ENCODE data around the gene FAIM. TPM values are rescaled to one million over a fixed set of nuclear protein-coding genes. Genes with fewer than 3 reads are reported as not detected.

Gene FAIM
- total and polyA plus RNA-seq, 2 experiments from 2014 or later: 12.0 to 29.7 TPM

GRCh38 chr3:138625707-138626365, 17.3 kb downstream of the FAIM start:
- peaks cover 2% of the 10 kb centered on the region for H3K27me3 Mint-ChIP-seq (ENCODE audit: insufficient read depth, low read depth, poor library complexity)
- no peak overlapping the region for H3K4me3 Mint-ChIP-seq
- Histone ChIP-seq H3K4me1 (ENCODE audit: insufficient read depth) (no peaks in the 10 kb centered on the region), H3F3A (replicated peaks; ENCODE audit: low read depth) (no peaks in the 10 kb centered on the region), H3K4me3 (no peak overlapping the region), H3K9me2 (ENCODE audit: insufficient read depth) (no peaks in the 10 kb centered on the region), H3K27me3 (ENCODE audit: insufficient read depth) (no peaks in the 10 kb centered on the region), H4K20me1 (replicated peaks; ENCODE audit: insufficient read depth) (no peaks in the 10 kb centered on the region), H3K4me2 (no peak overlapping the region), H2AFZ (no peak overlapping the region), H3K79me2 (replicated peaks; ENCODE audit: insufficient read depth) (no peaks in the 10 kb centered on the region), H3K36me3 (ENCODE audit: insufficient read depth) (no peaks in the 10 kb centered on the region), H3K27ac (ENCODE audit: low read depth) (no peak overlapping the region)
- TF ChIP-seq, protein P1, sequence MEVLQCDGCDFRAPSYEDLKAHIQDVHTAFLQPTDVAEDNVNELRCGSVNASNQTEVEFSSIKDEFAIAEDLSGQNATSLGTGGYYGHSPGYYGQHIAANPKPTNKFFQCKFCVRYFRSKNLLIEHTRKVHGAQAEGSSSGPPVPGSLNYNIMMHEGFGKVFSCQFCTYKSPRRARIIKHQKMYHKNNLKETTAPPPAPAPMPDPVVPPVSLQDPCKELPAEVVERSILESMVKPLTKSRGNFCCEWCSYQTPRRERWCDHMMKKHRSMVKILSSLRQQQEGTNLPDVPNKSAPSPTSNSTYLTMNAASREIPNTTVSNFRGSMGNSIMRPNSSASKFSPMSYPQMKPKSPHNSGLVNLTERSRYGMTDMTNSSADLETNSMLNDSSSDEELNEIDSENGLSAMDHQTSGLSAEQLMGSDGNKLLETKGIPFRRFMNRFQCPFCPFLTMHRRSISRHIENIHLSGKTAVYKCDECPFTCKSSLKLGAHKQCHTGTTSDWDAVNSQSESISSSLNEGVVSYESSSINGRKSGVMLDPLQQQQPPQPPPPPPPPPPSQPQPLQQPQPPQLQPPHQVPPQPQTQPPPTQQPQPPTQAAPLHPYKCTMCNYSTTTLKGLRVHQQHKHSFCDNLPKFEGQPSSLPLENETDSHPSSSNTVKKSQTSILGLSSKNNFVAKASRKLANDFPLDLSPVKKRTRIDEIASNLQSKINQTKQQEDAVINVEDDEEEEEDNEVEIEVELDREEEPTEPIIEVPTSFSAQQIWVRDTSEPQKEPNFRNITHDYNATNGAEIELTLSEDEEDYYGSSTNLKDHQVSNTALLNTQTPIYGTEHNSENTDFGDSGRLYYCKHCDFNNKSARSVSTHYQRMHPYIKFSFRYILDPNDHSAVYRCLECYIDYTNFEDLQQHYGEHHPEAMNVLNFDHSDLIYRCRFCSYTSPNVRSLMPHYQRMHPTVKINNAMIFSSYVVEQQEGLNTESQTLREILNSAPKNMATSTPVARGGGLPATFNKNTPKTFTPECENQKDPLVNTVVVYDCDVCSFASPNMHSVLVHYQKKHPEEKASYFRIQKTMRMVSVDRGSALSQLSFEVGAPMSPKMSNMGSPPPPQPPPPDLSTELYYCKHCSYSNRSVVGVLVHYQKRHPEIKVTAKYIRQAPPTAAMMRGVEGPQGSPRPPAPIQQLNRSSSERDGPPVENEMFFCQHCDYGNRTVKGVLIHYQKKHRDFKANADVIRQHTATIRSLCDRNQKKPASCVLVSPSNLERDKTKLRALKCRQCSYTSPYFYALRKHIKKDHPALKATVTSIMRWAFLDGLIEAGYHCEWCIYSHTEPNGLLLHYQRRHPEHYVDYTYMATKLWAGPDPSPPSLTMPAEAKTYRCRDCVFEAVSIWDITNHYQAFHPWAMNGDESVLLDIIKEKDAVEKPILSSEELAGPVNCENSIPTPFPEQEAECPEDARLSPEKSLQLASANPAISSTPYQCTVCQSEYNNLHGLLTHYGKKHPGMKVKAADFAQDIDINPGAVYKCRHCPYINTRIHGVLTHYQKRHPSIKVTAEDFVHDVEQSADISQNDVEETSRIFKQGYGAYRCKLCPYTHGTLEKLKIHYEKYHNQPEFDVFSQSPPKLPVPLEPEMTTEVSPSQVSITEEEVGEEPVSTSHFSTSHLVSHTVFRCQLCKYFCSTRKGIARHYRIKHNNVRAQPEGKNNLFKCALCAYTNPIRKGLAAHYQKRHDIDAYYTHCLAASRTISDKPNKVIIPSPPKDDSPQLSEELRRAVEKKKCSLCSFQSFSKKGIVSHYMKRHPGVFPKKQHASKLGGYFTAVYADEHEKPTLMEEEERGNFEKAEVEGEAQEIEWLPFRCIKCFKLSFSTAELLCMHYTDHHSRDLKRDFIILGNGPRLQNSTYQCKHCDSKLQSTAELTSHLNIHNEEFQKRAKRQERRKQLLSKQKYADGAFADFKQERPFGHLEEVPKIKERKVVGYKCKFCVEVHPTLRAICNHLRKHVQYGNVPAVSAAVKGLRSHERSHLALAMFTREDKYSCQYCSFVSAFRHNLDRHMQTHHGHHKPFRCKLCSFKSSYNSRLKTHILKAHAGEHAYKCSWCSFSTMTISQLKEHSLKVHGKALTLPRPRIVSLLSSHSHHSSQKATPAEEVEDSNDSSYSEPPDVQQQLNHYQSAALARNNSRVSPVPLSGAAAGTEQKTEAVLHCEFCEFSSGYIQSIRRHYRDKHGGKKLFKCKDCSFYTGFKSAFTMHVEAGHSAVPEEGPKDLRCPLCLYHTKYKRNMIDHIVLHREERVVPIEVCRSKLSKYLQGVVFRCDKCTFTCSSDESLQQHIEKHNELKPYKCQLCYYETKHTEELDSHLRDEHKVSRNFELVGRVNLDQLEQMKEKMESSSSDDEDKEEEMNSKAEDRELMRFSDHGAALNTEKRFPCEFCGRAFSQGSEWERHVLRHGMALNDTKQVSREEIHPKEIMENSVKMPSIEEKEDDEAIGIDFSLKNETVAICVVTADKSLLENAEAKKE (CRISPR knock-in tag; IDR thresholded peaks at IDR 0.05): no peak
- TF ChIP-seq, protein P2, sequence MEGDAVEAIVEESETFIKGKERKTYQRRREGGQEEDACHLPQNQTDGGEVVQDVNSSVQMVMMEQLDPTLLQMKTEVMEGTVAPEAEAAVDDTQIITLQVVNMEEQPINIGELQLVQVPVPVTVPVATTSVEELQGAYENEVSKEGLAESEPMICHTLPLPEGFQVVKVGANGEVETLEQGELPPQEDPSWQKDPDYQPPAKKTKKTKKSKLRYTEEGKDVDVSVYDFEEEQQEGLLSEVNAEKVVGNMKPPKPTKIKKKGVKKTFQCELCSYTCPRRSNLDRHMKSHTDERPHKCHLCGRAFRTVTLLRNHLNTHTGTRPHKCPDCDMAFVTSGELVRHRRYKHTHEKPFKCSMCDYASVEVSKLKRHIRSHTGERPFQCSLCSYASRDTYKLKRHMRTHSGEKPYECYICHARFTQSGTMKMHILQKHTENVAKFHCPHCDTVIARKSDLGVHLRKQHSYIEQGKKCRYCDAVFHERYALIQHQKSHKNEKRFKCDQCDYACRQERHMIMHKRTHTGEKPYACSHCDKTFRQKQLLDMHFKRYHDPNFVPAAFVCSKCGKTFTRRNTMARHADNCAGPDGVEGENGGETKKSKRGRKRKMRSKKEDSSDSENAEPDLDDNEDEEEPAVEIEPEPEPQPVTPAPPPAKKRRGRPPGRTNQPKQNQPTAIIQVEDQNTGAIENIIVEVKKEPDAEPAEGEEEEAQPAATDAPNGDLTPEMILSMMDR (conservative IDR thresholded peaks at IDR 0.05; ENCODE audit: low read depth in 2 of 2): no peak
- TF ChIP-seq NANOG (IDR thresholded peaks at IDR 0.05; ENCODE audit: borderline replicate concordance): no peak
- no peak for TF ChIP-seq ZNF114 (CRISPR knock-in tag; IDR thresholded peaks at IDR 0.05)
- no peak for TF ChIP-seq POLR2AphosphoS5 (IDR thresholded peaks at IDR 0.05; ENCODE audit: low read depth)
- TF ChIP-seq ZNF331 (CRISPR knock-in tag; IDR thresholded peaks at IDR 0.05; ENCODE audit: low read depth): no peak
- TF ChIP-seq EZH2 (IDR thresholded peaks at IDR 0.05; ENCODE audit: low read depth, unreplicated experiment): no peak
- no peak for TF ChIP-seq STAT1 (IDR thresholded peaks at IDR 0.05; ENCODE audit: unreplicated experiment)
- TF ChIP-seq CREB1 (CRISPR knock-in tag; IDR thresholded peaks at IDR 0.05; ENCODE audit: low read depth): no peak
- TF ChIP-seq, protein P3, sequence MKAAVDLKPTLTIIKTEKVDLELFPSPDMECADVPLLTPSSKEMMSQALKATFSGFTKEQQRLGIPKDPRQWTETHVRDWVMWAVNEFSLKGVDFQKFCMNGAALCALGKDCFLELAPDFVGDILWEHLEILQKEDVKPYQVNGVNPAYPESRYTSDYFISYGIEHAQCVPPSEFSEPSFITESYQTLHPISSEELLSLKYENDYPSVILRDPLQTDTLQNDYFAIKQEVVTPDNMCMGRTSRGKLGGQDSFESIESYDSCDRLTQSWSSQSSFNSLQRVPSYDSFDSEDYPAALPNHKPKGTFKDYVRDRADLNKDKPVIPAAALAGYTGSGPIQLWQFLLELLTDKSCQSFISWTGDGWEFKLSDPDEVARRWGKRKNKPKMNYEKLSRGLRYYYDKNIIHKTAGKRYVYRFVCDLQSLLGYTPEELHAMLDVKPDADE (IDR thresholded peaks at IDR 0.05): no peak
- no peak for TF ChIP-seq EZH2phosphoT487 (IDR thresholded peaks at IDR 0.05; ENCODE audit: unreplicated experiment)
- no peak for TF ChIP-seq JUNB (IDR thresholded peaks at IDR 0.05; ENCODE audit: unreplicated experiment)
- TF ChIP-seq REST (IDR thresholded peaks at IDR 0.05; ENCODE audit: unreplicated experiment): no peak
- no peaks in the 10 kb centered on the region for H3K36me3 Mint-ChIP-seq (ENCODE audit: low read depth)
- DNase-seq (ENCODE audit: low spot score) (no peak), ATAC-seq (no peak)
- no peaks in the 10 kb centered on the region for H3K9me3 Mint-ChIP-seq
- no peak overlapping the region for H3K27ac Mint-ChIP-seq
- no peaks in the 10 kb centered on the region for H3K4me1 Mint-ChIP-seq

Measured in GM23338 (cell line).